ENCODE measurements around the gene COL15A1.
A peak's percentile ranks its signal among the peaks of the same experiment; 100 is the strongest.

COL15A1 gene

GRCh38 chr9:99114846-99115500 lies 171.3 kb downstream of the COL15A1 start:
- TF ChIP-seq POLR2A (IDR thresholded peaks at IDR 0.05; ENCODE audit: low read depth, low read length): no peak
- DNase-seq (ENCODE audit: insufficient read length, low spot score): no peak
- peak; percentile 84 for FAIRE-seq

DNA sequence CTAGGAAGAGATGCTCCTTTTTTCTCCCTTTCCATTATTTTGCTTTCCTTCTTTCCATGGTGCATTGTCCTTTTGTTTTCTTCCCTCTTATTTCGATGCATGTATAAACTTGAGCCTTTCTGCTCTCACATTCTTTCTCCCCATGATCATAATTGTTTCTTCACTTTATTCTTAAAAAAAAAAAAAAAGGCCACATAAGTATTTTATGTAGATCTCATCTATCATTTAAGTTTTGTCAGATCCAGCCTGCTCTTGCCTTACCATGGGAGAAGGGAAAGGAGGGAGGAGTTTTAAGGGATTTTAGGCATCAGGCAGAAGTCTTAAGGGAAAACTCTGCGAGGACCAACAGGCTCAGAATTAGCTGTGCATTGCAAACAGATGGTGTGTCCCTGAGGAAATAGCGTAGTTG lies 172.3 kb downstream of the COL15A1 start:
- FAIRE-seq (no peak), DNase-seq (ENCODE audit: insufficient read length, low spot score) (no peak)
- no peak for TF ChIP-seq POLR2A (IDR thresholded peaks at IDR 0.05; ENCODE audit: low read depth, low read length)

GRCh38 chr9:99118782-99119466 lies 175.2 kb downstream of the COL15A1 start:
- FAIRE-seq: peak; percentile 93
- no peak for DNase-seq (ENCODE audit: insufficient read length, low spot score)
- TF ChIP-seq POLR2A (IDR thresholded peaks at IDR 0.05; ENCODE audit: low read depth, low read length): no peak

DNA sequence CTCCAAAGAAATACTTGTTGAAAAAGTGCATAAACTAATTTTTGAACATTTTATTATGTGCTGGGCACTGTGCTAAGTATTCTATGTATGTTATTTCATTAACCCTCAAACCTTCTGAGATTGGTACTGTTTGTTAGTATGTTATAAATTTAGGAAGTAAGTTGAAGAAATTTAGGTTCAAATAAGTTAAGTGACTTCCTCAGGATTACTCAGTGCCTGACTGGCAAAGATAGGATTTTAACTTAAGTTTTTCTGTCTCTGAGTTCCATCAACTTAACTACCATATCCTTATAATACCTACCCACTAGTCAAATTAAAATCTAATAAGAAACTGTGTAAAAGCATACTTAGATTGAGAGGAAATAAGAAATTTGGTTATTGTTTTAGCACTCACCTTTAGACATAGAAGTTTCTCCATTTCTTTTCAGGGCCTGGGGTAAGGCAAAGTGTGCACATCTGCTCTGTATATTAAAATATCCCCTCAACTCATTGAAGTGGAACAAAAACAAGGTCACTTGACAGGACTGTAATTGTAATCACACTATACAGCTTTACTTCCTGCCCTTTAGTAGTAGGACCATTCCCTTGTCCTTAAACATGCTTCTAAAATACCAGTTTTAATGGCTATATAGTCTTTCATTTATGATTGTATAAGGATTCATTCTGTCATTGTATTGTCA lies 176.4 kb downstream of the COL15A1 start:
- FAIRE-seq (peak; percentile 66), DNase-seq (ENCODE audit: insufficient read length, low spot score) (no peak)
- TF ChIP-seq POLR2A (IDR thresholded peaks at IDR 0.05; ENCODE audit: low read depth, low read length): no peak
